GM21528 (cell line): ENCODE results near the gene LRTM2.

ENCODE experiments used
- ATAC-seq: cut with Tn5 transposase; IDR thresholded peaks from one replicate; pipeline ENCODE4 v1.9.1; 2021; ENCODE audit warnings: mild to moderate bottlenecking, moderate library complexity; ENCODE audit not compliant: unreplicated experiment, low FRiP score

Gene LRTM2

DNA sequence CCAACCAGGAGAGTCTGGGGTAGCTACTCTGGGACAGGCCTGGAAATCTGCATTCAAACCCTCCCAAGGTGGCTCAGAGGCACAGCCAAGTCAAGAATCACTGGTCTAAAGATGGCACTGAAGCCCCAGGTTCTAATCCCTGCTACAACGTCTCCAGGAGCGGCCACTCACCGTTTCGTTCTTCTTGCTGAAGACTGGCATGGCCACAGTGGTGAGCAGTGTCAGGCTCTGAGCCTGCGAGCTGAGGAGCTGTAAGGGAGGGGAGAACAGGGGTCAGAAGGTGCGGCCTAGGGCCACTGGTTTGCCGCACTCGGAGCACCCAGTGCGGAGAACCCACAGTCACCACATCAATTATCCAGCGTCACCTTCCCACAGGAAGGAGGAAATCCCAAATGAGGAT lies 59.3 kb downstream of the LRTM2 start:
- ATAC-seq = no peak

DNA sequence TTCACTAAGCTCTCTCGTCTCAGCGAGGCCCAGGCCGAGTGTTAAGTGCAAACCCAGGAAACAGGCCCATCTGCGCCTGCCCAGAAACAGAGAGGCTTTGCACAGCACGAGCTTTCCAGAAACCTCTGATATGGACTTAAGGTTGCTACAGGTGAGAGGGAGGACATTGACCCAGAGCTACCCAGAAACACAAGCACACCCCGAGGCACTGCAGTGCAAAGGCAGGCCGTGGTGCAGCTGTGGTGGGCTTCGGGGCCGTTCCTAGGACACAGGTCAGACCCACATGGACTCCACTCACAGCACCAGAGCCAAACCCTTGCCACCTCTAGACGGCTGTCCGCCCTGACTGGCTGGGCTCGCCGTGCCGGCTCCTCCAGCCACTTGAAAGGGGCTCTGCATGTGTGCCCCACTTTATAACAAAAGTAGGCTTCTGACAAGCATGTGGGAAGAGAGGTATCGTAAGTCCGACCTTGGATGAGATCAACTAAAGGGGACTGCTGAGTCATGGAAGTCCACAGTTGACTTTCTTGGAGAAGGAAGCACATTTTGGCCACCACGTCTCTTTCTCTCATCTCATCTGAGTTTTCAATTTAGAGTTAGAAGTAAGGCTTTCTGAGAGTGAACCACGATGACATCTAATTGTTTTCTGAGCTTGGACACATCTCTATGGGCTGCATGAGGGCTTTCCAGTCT lies 59.9 kb downstream of the LRTM2 start:
- ATAC-seq = no peak

DNA sequence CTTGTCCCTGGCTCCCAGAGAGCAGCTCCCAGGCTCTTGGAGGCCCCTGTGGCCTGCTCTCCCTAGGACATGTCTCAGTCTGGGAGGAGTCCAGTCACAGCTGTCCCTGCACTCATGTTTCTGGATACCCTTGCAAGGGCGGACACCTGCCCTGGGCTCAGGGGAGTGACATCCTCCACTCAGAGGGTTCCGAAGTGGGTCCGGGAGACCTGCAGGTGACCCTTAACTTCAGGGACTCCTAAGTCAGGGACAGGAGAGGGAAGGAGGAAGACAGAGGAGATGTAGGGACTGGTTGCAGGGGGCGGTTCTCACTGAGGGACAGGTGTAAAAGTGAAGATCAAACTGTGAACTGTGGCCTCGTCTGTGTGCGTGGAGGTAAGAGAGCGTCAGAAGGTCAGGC lies 60.5 kb downstream of the LRTM2 start:
- ATAC-seq = no peak

DNA sequence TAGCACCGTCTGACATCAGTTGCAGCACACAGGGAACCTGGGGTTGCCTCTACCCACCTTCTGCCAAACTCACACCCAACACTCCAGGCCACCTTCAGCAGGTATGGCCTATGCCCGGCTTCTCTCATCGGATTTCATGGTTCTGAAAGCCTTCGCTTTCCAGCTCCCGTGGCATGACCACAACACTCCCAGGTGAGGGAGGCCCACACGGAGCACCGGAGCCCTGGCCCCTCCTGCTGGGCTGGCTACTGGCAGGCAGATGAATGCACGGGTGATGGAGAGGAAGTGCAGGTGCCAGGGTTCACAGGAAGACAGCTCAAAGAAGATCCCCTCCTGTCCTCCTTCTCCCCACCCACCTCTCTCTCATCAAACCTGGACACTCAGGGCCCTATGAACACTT lies 60.9 kb downstream of the LRTM2 start:
- no peak for ATAC-seq

DNA sequence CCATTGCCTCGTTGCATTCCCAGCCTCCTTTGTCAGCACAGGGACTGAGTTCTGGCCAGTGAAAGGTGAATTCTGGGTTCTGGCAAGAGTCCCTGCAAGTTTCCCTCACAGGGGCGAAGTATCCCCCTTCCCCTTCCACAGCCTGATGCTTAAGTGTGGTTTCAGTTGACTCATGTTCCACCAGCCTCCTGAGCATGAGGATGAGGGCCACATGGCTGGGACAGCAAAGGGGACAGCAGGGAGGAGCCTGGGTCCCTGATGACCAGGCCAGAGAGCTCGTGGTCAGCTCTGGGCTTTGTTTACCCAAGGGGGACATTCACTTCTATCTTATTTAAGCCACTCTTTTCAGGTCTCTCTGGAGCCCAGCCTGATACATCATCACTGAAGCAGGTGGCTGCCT lies 61.6 kb downstream of the LRTM2 start:
- ATAC-seq = no peak

DNA sequence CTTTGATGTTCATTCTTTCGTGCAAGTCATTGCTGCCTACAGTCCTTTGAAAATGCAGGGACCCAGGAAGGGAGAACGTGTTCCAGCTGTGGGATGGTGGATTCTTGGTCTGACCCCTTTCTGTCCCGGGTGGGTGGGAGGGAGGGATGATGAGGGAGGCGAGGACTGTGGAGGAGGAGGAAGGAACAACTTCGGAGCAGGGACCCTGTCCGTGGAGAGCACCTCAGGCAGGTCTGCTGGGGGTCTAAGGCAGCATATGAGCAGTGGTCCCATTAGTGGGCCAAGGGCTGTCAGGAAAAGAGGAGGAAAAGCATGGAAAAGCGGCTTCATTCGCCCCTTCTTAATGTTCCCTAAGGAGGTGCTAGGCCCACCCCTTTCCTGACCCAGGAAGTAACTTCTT lies 62.0 kb downstream of the LRTM2 start:
- ATAC-seq = no peak

DNA sequence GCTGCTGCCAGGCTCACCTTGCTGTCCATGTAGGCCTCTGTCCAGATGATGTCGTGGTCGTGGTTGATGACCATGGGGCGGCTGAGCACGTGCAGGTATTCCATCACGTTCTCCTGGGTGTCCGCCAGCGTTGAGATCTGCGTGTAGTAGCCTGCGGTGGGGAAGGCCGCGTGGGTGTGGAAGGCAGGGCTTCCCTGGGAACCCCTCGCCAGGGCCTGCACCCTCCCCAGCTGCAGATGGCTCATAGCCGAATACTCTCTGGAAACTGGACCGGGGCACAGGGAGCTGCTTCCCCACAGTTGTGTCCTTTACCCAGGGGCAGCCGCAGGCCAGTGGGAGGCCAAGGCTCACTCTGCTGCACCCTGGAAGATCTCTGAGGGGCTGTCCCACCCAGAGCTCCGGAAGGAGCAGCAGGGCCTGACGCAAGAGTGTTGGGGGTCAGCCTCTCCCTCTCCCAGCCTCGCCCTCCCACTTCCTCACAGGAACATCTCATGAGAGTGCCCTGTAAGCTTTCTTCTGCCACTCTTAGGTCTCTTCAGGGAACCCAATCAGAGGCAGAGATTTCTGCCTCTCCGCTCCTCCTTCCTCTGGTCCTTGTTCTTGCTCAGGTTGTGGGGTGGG lies 62.6 kb downstream of the LRTM2 start:
- ATAC-seq = no peak

DNA sequence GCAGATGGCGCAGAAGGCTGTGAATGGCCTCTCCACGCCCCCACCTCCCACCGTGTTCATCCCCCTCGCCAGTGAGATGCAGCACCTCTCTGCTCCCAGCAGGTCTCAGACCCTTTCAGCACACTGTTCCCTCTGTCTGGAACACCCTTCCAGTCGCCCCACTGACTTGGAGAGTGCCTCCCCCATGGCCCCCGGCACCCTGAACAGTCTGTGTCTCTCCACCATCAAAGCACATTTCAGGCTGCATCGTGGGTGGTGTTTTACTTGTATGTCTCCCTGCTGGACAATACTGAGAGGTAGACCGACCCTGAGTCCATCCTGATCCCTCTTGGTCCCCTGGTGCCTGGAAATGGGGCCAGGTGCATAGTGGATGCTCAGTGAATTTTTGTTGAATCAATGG lies 63.1 kb downstream of the LRTM2 start:
- no peak for ATAC-seq

DNA sequence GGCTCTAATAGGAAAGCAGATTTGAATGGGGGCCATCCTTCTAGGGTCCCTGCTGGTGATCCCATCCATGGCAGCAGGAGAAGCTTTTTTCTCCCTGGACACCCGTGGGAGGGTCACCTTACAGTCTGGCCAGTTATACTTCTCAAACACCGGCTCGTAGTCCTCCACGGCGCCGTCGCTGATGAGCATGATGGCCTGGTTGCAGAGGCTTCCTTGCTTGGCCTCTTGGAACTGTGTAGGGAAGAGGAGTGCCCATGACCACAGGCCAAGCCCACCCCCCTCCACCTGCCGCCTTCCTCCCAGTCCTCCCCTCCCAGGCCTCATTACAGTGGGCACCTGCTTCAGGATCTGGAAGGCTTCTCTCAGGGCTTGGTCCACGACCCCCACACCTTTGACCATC lies 64.3 kb downstream of the LRTM2 start:
- no peak for ATAC-seq

DNA sequence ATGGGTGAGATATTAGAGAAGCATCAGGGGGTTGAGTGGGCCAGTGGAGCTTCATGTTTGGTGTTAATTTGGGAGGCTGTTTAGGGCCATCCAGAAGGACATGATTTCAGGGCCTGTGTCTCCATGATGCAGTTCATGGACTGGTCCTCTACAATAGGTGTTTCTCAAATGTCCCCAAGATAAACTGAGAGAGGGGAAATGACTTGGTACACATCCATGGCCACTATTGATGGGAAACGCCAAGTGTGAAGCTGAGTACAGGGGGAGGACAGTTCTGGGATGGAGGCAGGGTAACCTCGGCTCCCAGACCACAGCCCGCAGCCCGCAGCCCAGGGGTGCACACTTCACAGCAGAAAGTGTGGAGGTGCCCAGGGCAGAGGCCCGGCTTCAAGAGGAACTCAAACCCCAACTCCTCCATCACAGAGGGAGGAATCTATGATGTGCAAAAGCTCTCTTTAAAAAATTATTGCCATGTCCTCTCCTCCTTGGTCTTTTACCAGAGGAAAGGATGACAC lies 64.8 kb downstream of the LRTM2 start:
- no peak for ATAC-seq

DNA sequence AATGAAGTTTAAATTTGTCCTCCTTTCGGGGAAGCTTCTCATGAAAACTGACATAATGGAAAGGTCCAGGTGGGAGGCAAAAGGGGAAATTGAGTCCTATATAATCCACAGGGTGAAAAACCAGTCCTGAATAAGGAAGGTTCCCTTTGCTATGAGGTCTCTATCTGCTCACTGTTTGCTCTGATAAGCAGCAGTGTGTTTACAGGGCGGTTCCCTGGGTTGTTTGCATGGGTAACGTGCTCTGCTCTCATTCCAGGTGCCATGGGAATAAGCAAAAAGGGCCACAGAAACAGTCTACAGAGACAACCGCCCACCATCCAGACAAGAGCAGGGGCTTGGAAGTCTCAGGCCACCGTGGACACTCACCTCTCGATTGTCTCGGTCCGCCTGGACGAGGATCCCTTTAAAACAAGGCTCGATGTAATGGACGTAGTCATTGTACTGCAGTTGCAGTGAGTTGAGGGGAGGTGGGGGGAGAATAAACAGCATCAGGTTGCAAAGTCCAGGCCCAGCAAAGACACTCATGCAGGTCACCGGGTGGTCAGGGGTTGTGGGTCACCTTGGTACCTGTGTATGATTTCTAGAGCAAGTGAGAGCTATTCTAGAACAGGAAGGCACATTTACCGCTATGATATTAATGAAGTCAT lies 65.4 kb downstream of the LRTM2 start:
- no peak for ATAC-seq
